Stimulated activated naive CD8-positive, alpha-beta T cell treated with anti-CD3 and anti-CD28 coated beads, Interleukin-15, amount 100 ng/mL, for 72 hours (primary cell): ENCODE data around the gene INO80D.
A peak's percentile ranks its signal among the peaks of the same experiment; 100 is the strongest.
"Not testable (repeated sequence)": the region's sequence is repeated elsewhere in the genome, so short reads cannot be mapped to it uniquely, and the experiment has no call there.

Source experiments
- ATAC-seq: fragments of 150-1000 bp; cut with Tn5 transposase; 2 replicates; pipeline ENCODE4 v1.10.0; 2021; ENCODE audit warnings: mild to moderate bottlenecking, moderate library complexity
- DNase-seq, 2 donors: peaks; one replicate each; pipeline ENCODE4 v3.0.0; 2021 to 2022
- H3K27ac Mint-ChIP-seq, 2 donors: one replicate each; pipeline ENCODE4 v1.8.0; 2022; ENCODE audit warnings: mild to moderate bottlenecking in 2 of 2, mixed read lengths in 2 of 2, moderate library complexity in 2 of 2
- H3K27me3 Mint-ChIP-seq: one replicate; pipeline ENCODE4 v1.8.0; 2022; ENCODE audit warnings: mixed read lengths
- H3K4me1 Mint-ChIP-seq: one replicate; pipeline ENCODE4 v1.8.0; 2022; ENCODE audit warnings: mild to moderate bottlenecking, mixed read lengths
- H3K4me3 Mint-ChIP-seq, 2 donors: one replicate each; pipeline ENCODE4 v1.8.0; 2022; ENCODE audit warnings: mild to moderate bottlenecking in 2 of 2, mixed read lengths in 2 of 2, moderate library complexity in 1 of 2
- H3K9me3 Mint-ChIP-seq, 2 donors: one replicate each; pipeline ENCODE4 v1.8.0; 2022; ENCODE audit warnings: mixed read lengths in 2 of 2

The INO80D gene

GRCh38 chr2:205982776-205983327, 103.1 kb downstream of the INO80D start:
- H3K4me3 Mint-ChIP-seq: no peak overlapping the region
- no peaks in the 10 kb centered on the region for H3K27me3 Mint-ChIP-seq
- no peak for ATAC-seq
- H3K27ac Mint-ChIP-seq: no peak overlapping the region
- no peak for DNase-seq
- H3K9me3 Mint-ChIP-seq: no peaks in the 10 kb centered on the region
- H3K4me1 Mint-ChIP-seq: no peaks in the 10 kb centered on the region

- not testable (repeated sequence) for H3K4me1 Mint-ChIP-seq, H3K27me3 Mint-ChIP-seq, ATAC-seq, H3K9me3 Mint-ChIP-seq, H3K4me3 Mint-ChIP-seq, DNase-seq, H3K27ac Mint-ChIP-seq
Observed at GRCh38 chr2:205978728-205979127, 107.2 kb downstream of the INO80D start.

- not testable (repeated sequence) for H3K9me3 Mint-ChIP-seq, H3K27ac Mint-ChIP-seq, H3K4me1 Mint-ChIP-seq, H3K27me3 Mint-ChIP-seq, ATAC-seq, DNase-seq, H3K4me3 Mint-ChIP-seq
Observed at GRCh38 chr2:205977699-205978098, 108.3 kb downstream of the INO80D start.

- not testable (repeated sequence) for H3K27ac Mint-ChIP-seq, H3K27me3 Mint-ChIP-seq, H3K9me3 Mint-ChIP-seq, ATAC-seq, H3K4me3 Mint-ChIP-seq, DNase-seq, H3K4me1 Mint-ChIP-seq
Observed at GRCh38 chr2:205976934-205977659, 108.9 kb downstream of the INO80D start.

- Mint-ChIP-seq H3K27ac (no peak overlapping the region), H3K9me3 (no peaks in the 10 kb centered on the region), H3K4me3 (no peak overlapping the region), H3K27me3 (peaks cover 5% of the 10 kb centered on the region), H3K4me1 (no peaks in the 10 kb centered on the region)
- no peak for DNase-seq
- ATAC-seq: no peak
Observed at GRCh38 chr2:205976120-205976814, 109.7 kb downstream of the INO80D start.

- no peak overlapping the region for H3K27ac Mint-ChIP-seq
- no peaks in the 10 kb centered on the region for H3K9me3 Mint-ChIP-seq
- H3K4me3 Mint-ChIP-seq: no peak overlapping the region
- DNase-seq (no peak), ATAC-seq (no peak)
- H3K4me1 Mint-ChIP-seq: no peaks in the 10 kb centered on the region
- peaks cover 8% of the 10 kb centered on the region for H3K27me3 Mint-ChIP-seq
Observed at GRCh38 chr2:205975082-205975949, 110.7 kb downstream of the INO80D start.

- no peak for DNase-seq
- no peak overlapping the region for H3K27ac Mint-ChIP-seq
- H3K4me1 Mint-ChIP-seq: no peaks in the 10 kb centered on the region
- no peak for ATAC-seq
- H3K9me3 Mint-ChIP-seq: no peaks in the 10 kb centered on the region
- H3K27me3 Mint-ChIP-seq: peaks cover 8% of the 10 kb centered on the region
- H3K4me3 Mint-ChIP-seq: no peak overlapping the region
Observed at GRCh38 chr2:205972113-205972512, 113.9 kb downstream of the INO80D start.

- no peak for DNase-seq
- H3K27me3 Mint-ChIP-seq: peaks cover 8% of the 10 kb centered on the region
- H3K27ac Mint-ChIP-seq: no peak overlapping the region
- H3K4me1 Mint-ChIP-seq: no peaks in the 10 kb centered on the region
- H3K4me3 Mint-ChIP-seq: no peak overlapping the region
- no peaks in the 10 kb centered on the region for H3K9me3 Mint-ChIP-seq
- ATAC-seq: no peak
Observed at GRCh38 chr2:205970348-205970747, 115.6 kb downstream of the INO80D start.

GRCh38 chr2:205969584-205969983, 116.4 kb downstream of the INO80D start:
- Mint-ChIP-seq H3K27ac (peak overlapping the region in 1 of 2 donors; percentile 19), H3K9me3 (no peaks in the 10 kb centered on the region), H3K4me1 (no peaks in the 10 kb centered on the region), H3K27me3 (peaks cover 8% of the 10 kb centered on the region), H3K4me3 (no peak overlapping the region)
- no peak for ATAC-seq
- DNase-seq: no peak

GRCh38 chr2:205967391-205968075, 118.4 kb downstream of the INO80D start:
- no peak for ATAC-seq

GRCh38 chr2:205965707-205966106, 120.3 kb downstream of the INO80D start:
- ATAC-seq (no peak), DNase-seq (no peak)
- Mint-ChIP-seq H3K4me3 (no peak overlapping the region), H3K4me1 (no peaks in the 10 kb centered on the region), H3K27me3 (no peaks in the 10 kb centered on the region), H3K27ac (no peak overlapping the region), H3K9me3 (no peaks in the 10 kb centered on the region)

More at GRCh38 chr2:205967391-205968075, 118.4 kb downstream of the INO80D start:
- Mint-ChIP-seq H3K9me3 (no peaks in the 10 kb centered on the region), H3K27me3 (peaks cover 8% of the 10 kb centered on the region), H3K4me1 (no peaks in the 10 kb centered on the region), H3K27ac (no peak overlapping the region), H3K4me3 (no peak overlapping the region)
- DNase-seq: no peak

- Mint-ChIP-seq H3K27ac (no peak overlapping the region), H3K4me1 (no peaks in the 10 kb centered on the region), H3K9me3 (no peaks in the 10 kb centered on the region), H3K27me3 (no peaks in the 10 kb centered on the region), H3K4me3 (no peak overlapping the region)
- DNase-seq (no peak), ATAC-seq (no peak)
Observed at GRCh38 chr2:205964111-205964761, 121.7 kb downstream of the INO80D start.

GRCh38 chr2:205959521-205959920, 126.5 kb downstream of the INO80D start:
- H3K4me3 Mint-ChIP-seq: no peak overlapping the region
- no peaks in the 10 kb centered on the region for H3K27me3 Mint-ChIP-seq
- DNase-seq: no peak
- ATAC-seq: no peak
- H3K27ac Mint-ChIP-seq: no peak overlapping the region
- H3K4me1 Mint-ChIP-seq: peaks cover 6% of the 10 kb centered on the region
- no peaks in the 10 kb centered on the region for H3K9me3 Mint-ChIP-seq

- H3K27ac Mint-ChIP-seq: peak overlapping the region in 1 of 2 donors; percentile 60
- H3K27me3 Mint-ChIP-seq: no peaks in the 10 kb centered on the region
- DNase-seq: no peak
- ATAC-seq: peak; percentile 64
- H3K4me1 Mint-ChIP-seq: peaks cover 6% of the 10 kb centered on the region
- no peaks in the 10 kb centered on the region for H3K9me3 Mint-ChIP-seq
- H3K4me3 Mint-ChIP-seq: no peak overlapping the region
Observed at GRCh38 chr2:205957452-205958154, 128.4 kb downstream of the INO80D start.
